NCI-H187 treated with DMSO at 0.1 percent for 48 hours (cell line): ENCODE results near the gene NIPAL3.

Experiments used
- DNase-seq: peaks from one replicate; lab custom pipeline; 2025; lab: John Stamatoyannopoulos, UW

NIPAL3 gene

DNA sequence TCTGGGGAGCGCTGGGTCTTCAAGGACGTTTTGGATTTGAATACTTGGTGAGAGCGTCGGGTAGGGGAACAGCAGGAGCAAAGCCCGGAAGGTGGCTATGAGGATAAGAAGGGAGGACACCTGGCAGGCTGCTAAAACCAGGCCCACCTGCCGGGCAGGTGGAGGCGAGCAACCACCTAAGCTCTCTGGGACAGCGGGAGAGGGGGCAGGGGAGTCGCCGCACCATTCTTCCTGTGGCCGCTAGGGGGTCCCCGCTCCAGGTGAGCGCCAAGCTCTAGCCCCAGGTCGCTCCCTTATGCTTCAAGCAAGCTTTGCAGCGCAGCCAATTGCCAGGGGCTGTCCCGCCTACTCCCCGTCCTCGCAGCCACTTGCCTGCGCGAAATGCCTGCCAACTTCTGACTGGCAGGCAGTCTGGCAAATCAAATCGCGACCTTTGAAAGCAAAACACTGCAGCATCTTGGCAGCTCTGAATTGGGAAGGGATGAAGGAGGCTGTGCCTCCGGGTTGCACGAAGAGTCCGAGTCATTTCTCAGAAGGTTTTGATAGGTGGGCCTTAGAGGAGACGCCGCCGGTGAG lies at the start of gene NIPAL3:
NIPAL3 (plus strand) TSS at position 469 of the 576 bp plus-strand sequence. CDS start 3,746 bp downstream, outside the sequence.
- peak; percentile 95 for DNase-seq

- DNase-seq: no peak
Measured at GRCh38 chr1:24366707-24367106, 48.9 kb upstream of the NIPAL3 start.

GRCh38 chr1:24369199-24369598 lies 46.4 kb upstream of the NIPAL3 start:
- DNase-seq: no peak

DNA sequence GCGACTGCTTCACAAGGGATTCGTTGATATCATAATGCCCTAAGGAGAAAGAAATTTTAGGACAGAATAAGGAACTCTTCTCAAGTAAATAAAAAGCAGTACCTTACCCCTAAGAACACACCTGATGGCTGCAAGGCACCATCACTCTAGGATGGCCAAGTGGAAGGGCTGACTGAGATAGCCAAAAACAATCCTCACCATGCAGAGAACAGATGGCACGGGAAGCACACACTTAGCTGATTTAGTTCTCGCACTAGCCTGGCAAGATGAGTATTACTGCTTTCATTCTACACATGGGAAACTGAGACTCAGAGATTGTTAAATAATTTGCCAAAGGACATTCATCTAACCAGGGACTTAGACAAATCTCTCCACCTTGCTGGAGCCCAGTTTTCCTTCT lies 45.8 kb upstream of the NIPAL3 start:
- DNase-seq: no peak

GRCh38 chr1:24373044-24373443 lies 42.6 kb upstream of the NIPAL3 start:
- no peak for DNase-seq

DNA sequence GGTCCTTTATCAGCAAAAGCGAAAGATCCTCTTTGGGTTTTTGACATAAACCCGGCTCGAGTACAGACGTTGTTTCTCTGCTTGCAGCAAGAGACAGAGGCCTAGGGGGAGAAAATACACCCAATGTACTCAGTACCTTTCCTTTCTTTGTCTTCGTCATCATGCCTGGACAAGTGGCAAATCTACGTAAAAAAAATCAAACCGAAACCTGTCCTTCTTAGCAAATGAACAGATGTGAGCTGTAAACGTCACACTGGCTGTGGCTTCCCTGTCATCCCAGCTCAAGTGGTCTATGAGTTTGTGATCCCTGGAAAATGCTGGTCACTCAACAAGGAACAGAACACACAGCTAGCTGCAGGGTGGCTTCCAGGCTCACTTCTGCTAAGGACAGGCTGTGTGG lies 41.9 kb upstream of the NIPAL3 start:
- no peak for DNase-seq

DNA sequence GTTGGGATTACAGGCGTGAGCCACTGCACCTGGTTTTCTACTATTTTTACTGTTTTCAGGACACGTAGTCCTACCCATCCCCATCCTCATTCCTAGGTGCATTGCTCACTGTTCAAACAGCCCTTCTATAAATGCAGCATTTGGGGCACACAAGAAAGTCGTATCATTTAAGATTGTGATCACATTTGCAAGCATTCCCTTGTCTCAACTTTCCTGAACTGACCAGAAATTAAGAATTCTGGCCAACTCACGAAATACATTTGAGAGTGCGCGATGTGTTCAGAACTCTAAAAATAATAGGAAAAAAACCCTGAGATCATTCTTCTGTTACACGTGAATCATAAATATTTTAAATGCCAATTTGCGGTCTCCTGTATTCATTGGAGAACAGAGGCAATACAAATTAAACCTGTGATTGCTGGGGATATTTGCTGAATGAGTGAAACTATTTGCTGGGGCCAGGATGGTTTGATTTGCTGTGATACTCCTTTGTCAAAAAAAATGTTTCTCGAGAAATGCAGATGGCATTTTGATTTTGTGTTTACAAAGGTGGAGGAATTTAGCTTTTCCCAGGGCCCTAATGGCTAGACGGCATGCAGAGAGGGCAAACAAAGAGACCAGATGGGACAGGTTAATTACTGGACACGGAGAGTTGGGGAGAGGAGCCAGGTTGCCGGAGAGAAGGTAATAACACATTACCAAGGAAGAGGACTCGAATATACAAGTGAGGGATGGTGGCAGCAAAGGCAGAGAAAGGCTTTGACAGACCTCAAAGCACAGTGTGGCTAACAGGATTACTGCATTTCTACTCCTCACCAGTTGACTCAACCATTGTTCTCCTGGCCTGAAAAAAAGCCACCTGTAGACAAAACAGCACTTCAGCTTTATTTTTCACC lies 40.5 kb upstream of the NIPAL3 start:
- no peak for DNase-seq

GRCh38 chr1:24379733-24380315 lies 35.8 kb upstream of the NIPAL3 start:
- DNase-seq: no peak

- no peak for DNase-seq
Measured at GRCh38 chr1:24380508-24380907, 35.1 kb upstream of the NIPAL3 start.

GRCh38 chr1:24381256-24381655 lies 34.3 kb upstream of the NIPAL3 start:
- DNase-seq: no peak

DNA sequence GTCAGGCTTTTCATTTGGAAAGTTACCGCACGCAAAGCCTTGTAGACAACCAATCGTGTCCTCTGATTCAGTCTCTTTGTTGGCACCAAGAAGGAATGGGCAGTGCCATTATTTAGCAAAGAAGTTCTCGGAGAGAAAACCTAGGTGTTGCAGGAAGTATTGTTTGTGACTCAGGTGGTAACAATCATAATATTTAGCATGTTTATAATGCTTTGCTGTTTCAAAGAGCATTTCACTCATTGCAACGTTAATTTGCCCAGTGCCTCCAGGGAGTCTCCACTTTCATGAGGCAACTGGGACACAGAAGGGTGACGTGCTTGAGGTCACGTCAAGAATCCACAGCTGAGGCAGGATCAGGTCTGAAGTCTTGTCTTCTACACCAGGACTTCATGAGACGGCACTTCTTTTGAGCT lies 33.4 kb upstream of the NIPAL3 start:
- DNase-seq: no peak

- DNase-seq: no peak
Measured at GRCh38 chr1:24383381-24383940, 32.1 kb upstream of the NIPAL3 start.

- DNase-seq: no peak
Measured at GRCh38 chr1:24384251-24385090, 31.1 kb upstream of the NIPAL3 start.

DNA sequence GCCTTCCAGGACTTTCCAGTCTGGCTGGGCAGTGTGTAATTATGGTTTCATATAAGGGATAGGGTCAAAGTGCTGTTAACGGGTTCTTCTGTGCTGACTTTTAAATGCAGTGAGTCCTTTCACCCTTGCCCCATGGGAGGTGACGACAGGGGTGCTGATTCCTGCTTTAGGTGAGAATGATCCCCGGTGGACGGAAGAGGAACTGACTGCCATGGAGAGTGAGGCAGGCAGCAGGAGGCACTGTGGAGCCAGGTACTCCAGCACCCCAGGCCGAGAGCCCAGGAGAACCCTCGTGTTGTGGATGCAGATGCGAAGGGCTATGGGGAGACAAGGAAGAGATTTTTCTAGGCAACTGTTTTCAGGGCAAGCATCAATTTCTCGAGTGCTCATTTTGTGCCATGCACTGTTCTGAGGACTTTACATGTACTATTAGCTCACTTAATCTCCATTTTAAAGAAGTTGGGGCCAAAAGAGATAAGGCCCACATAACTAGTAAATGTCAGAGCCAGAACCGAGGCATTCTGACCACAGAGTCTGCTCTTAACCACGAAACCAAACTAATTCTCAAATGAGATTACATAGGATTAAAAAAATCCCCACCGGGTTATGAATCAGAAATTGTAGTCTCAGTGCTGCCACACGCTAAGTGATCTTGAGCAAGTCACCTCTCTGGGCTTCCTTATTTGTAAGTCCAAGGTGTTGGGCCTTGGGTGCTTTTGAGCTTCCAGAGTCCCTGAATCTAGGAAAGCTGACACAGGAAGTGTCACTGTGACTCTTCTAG lies 30.3 kb upstream of the NIPAL3 start:
- DNase-seq: no peak

DNA sequence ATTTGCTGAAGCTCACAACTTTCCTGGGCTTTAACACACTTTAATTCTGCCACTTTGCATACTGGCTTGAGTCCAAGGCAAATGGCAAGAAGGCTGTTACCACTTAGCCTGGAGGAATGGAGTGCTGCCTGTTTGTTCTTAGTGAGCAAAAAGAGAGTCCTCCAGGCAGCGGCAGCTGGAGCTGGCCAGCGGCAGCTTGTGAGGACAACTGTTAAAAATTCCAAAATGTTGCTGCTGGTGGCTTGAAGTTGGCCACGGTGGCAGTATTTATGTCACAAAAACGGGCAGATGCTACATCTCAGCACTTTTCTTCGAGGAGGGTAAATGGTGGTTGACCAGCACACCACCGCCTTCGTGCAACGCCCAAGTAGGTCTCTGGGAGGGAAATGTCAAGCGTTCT lies 29.4 kb upstream of the NIPAL3 start:
- DNase-seq: no peak

DNA sequence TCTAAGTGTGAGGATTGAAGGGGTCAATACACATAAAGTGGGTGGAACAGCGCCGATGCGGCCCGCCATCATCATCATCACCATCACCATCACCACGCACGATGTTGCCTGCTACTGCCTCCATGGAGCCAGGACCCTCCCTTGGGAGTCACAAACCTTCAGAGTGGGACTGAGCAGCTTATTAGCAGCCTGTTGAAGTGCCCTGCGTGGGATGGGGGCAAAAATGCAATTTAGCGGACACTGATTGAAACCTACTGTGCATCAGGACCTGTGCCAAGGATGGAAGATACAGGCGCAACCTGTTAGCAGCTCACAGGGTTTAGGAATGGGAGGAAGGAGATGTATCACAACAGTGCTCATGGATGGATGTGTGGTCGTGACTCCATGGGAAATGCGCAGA lies 28.7 kb upstream of the NIPAL3 start:
- no peak for DNase-seq

DNA sequence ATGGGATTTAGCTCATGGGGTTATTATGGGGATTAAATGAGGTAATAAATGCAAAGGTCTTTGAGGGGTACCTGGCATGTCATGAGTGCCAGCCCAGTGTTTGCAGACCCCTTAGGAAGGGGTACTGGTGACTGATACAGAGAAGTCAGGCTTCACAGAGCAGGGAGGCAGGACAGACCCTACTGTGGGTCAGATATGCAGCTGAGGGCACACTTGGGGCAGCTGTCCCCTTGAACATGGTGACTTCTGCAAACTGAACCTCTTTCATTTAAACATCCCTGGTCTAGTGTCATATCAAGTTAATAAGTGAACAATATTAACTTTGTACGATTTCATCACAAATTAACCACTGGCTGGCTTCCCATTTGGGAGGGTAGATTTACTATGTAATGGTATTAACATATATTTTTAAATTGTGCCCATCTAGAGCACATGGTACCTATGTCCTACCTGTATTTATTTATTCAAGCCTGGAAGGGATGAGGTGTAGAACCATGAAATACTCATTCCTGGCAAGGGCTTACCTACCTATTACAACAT lies 27.9 kb upstream of the NIPAL3 start:
- no peak for DNase-seq

- no peak for DNase-seq
Measured at GRCh38 chr1:24388331-24388885, 27.2 kb upstream of the NIPAL3 start.

DNA sequence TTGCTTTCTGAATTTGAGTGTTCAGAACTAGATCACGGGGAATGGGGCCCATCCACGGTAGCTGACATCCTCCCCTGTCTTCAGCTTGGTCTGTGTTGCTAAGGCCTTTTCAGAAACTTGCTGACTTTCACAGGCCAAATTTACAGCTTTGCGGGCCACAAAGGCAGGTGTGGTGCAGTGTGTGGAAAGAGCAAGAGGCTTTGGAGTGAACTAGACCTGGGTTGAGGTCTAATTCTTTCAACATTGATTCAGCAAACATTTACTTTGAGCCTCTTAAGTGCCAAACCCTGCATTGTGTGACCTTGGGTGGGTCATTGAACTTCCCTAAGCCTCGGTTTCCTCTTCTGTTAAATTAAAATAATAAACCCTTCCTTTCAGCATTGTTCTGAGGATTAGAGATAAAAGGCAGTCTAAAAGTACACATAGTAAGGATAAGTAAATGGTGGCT lies 26.3 kb upstream of the NIPAL3 start:
- no peak for DNase-seq
